ENCODE data around the gene KNSTRN.

Gene KNSTRN

GRCh38 chr15:40372981-40373380 lies 9.5 kb upstream of the KNSTRN start:
- no peak for TF ChIP-seq CTCF (IDR thresholded peaks at IDR 0.05)

GRCh38 chr15:40377606-40378005 lies 4.9 kb upstream of the KNSTRN start:
- Histone ChIP-seq H3K9ac (no peak overlapping the region), H3K27me3 (ENCODE audit: control insufficient read depth, insufficient read depth, low read length) (no peaks in the 10 kb centered on the region), H2AFZ (no peak overlapping the region), H3K79me2 (no peaks in the 10 kb centered on the region), H3K4me2 (ENCODE audit: low read length) (no peak overlapping the region), H3K9me3 (ENCODE audit: control insufficient read depth, low read length) (no peaks in the 10 kb centered on the region), H3K27ac (no peak overlapping the region), H3K4me3 (ENCODE audit: low read depth, low read length) (no peak overlapping the region), H3K4me1 (no peaks in the 10 kb centered on the region), H3K36me3 (ENCODE audit: control insufficient read depth, insufficient read depth, low read length) (no peaks in the 10 kb centered on the region)
- no peak for TF ChIP-seq CTCF (IDR thresholded peaks at IDR 0.05)

More at GRCh38 chr15:40372981-40373380, 9.5 kb upstream of the KNSTRN start:
- Histone ChIP-seq H3K4me3 (ENCODE audit: low read depth, low read length) (no peak overlapping the region), H2AFZ (no peak overlapping the region), H3K4me2 (ENCODE audit: low read length) (no peak overlapping the region), H3K36me3 (ENCODE audit: control insufficient read depth, insufficient read depth, low read length) (no peaks in the 10 kb centered on the region), H3K27ac (no peak overlapping the region), H3K4me1 (no peaks in the 10 kb centered on the region), H3K27me3 (ENCODE audit: control insufficient read depth, insufficient read depth, low read length) (no peaks in the 10 kb centered on the region), H3K9me3 (ENCODE audit: control insufficient read depth, low read length) (no peaks in the 10 kb centered on the region), H3K79me2 (no peaks in the 10 kb centered on the region), H3K9ac (no peak overlapping the region)

GRCh38 chr15:40379374-40379773 lies 3.1 kb upstream of the KNSTRN start:
- no peak overlapping the region for H3K9ac ChIP-seq
- no peaks in the 10 kb centered on the region for H3K79me2 ChIP-seq
- no peaks in the 10 kb centered on the region for H3K36me3 ChIP-seq (ENCODE audit: control insufficient read depth, insufficient read depth, low read length)
- no peak overlapping the region for H3K27ac ChIP-seq
- no peaks in the 10 kb centered on the region for H3K27me3 ChIP-seq (ENCODE audit: control insufficient read depth, insufficient read depth, low read length)
- no peak for TF ChIP-seq CTCF (IDR thresholded peaks at IDR 0.05)
- no peak overlapping the region for H3K4me3 ChIP-seq (ENCODE audit: low read depth, low read length)
- H3K4me1 ChIP-seq, result no peaks in the 10 kb centered on the region
- no peaks in the 10 kb centered on the region for H3K9me3 ChIP-seq (ENCODE audit: control insufficient read depth, low read length)
- no peak overlapping the region for H3K4me2 ChIP-seq (ENCODE audit: low read length)
- H2AFZ ChIP-seq, result no peak overlapping the region

GRCh38 chr15:40379853-40380252 lies 2.7 kb upstream of the KNSTRN start:
- H3K9me3 ChIP-seq (ENCODE audit: control insufficient read depth, low read length), result no peaks in the 10 kb centered on the region
- H3K4me3 ChIP-seq (ENCODE audit: low read depth, low read length), result no peak overlapping the region
- H3K27ac ChIP-seq, result no peak overlapping the region
- no peaks in the 10 kb centered on the region for H3K79me2 ChIP-seq
- no peak overlapping the region for H2AFZ ChIP-seq
- no peak overlapping the region for H3K4me2 ChIP-seq (ENCODE audit: low read length)
- no peaks in the 10 kb centered on the region for H3K4me1 ChIP-seq
- H3K9ac ChIP-seq, result no peak overlapping the region
- no peak for TF ChIP-seq CTCF (IDR thresholded peaks at IDR 0.05)
- H3K36me3 ChIP-seq (ENCODE audit: control insufficient read depth, insufficient read depth, low read length), result no peaks in the 10 kb centered on the region
- no peaks in the 10 kb centered on the region for H3K27me3 ChIP-seq (ENCODE audit: control insufficient read depth, insufficient read depth, low read length)

- Histone ChIP-seq H3K4me2 (ENCODE audit: low read length) (no peak overlapping the region), H2AFZ (no peak overlapping the region), H3K9me3 (ENCODE audit: control insufficient read depth, low read length) (no peaks in the 10 kb centered on the region), H3K36me3 (ENCODE audit: control insufficient read depth, insufficient read depth, low read length) (no peaks in the 10 kb centered on the region), H3K9ac (no peak overlapping the region), H3K79me2 (no peaks in the 10 kb centered on the region), H3K27me3 (ENCODE audit: control insufficient read depth, insufficient read depth, low read length) (no peaks in the 10 kb centered on the region), H3K4me3 (ENCODE audit: low read depth, low read length) (no peak overlapping the region), H3K4me1 (no peaks in the 10 kb centered on the region), H3K27ac (no peak overlapping the region)
- no peak for TF ChIP-seq CTCF (IDR thresholded peaks at IDR 0.05)
Observed at GRCh38 chr15:40380636-40381035, 1.9 kb upstream of the KNSTRN start.

Measured in parathyroid adenoma (tissue), 2 donors.